ENCODE results near the gene BMP3.
"Not testable (repeated sequence)": the region's sequence is repeated elsewhere in the genome, so short reads cannot be mapped to it uniquely, and the experiment has no call there.

The BMP3 gene

GRCh38 chr4:81030061-81030980 lies at the start of gene BMP3:
TSS of gene BMP3 (plus strand) at chr4:81030708. CDS start at chr4:81031285, 577 bp downstream.
- DNase-seq (ENCODE audit: low spot score), result no peak

- no peak for DNase-seq (ENCODE audit: low spot score)
Measured at GRCh38 chr4:80986011-80986410, 44.5 kb upstream of the BMP3 start.

GRCh38 chr4:80989921-80990544 lies 40.5 kb upstream of the BMP3 start:
- peak; percentile 13 for DNase-seq (ENCODE audit: low spot score)

GRCh38 chr4:80990851-80991250 lies 39.7 kb upstream of the BMP3 start:
- no peak for DNase-seq (ENCODE audit: low spot score)

GRCh38 chr4:80999943-81000342 lies 30.6 kb upstream of the BMP3 start:
- no peak for DNase-seq (ENCODE audit: low spot score)

GRCh38 chr4:81003597-81004111 lies 26.9 kb upstream of the BMP3 start:
- no peak for DNase-seq (ENCODE audit: low spot score)

- no peak for DNase-seq (ENCODE audit: low spot score)
Measured at GRCh38 chr4:81007417-81007816, 23.1 kb upstream of the BMP3 start.

- not testable (repeated sequence) for DNase-seq (ENCODE audit: low spot score)
Measured at GRCh38 chr4:81016566-81016965, 13.9 kb upstream of the BMP3 start.

GRCh38 chr4:81019006-81019405 lies 11.5 kb upstream of the BMP3 start:
- no peak for DNase-seq (ENCODE audit: low spot score)

GRCh38 chr4:81021142-81021944 lies 9.2 kb upstream of the BMP3 start:
- DNase-seq (ENCODE audit: low spot score), result no peak

- DNase-seq (ENCODE audit: low spot score), result no peak
Measured at GRCh38 chr4:81021981-81022380, 8.5 kb upstream of the BMP3 start.

- no peak for DNase-seq (ENCODE audit: low spot score)
Measured at GRCh38 chr4:81023484-81023883, 7.0 kb upstream of the BMP3 start.

- no peak for DNase-seq (ENCODE audit: low spot score)
Measured at GRCh38 chr4:81030981-81031791, 678 bp downstream of the BMP3 start.

- DNase-seq (ENCODE audit: low spot score), result no peak
Measured at GRCh38 chr4:81031796-81032551, 1.5 kb downstream of the BMP3 start.

GRCh38 chr4:81032771-81033684 lies 2.5 kb downstream of the BMP3 start:
- no peak for DNase-seq (ENCODE audit: low spot score)

- DNase-seq (ENCODE audit: low spot score), result no peak
Measured at GRCh38 chr4:81038636-81039350, 8.3 kb downstream of the BMP3 start.

GRCh38 chr4:81039351-81039972 lies 9.0 kb downstream of the BMP3 start:
- DNase-seq (ENCODE audit: low spot score), result no peak

- DNase-seq (ENCODE audit: low spot score), result peak; percentile 5
Measured at GRCh38 chr4:81040012-81040659, 9.6 kb downstream of the BMP3 start.
